Mesodermal cell (in vitro differentiated cells): ENCODE measurements around the gene BPIFB6.

Source experiments
- H3K27ac ChIP-seq: 2 replicates; pipeline ENCODE4 v1.7.0; 2013; ENCODE audit warnings: mild to moderate bottlenecking, low read depth, low read length, moderate library complexity; ENCODE audit not compliant: severe bottlenecking
- H3K36me3 ChIP-seq: 2 replicates; pipeline ENCODE4 v1.7.1; 2013; ENCODE audit warnings: mild to moderate bottlenecking, low read length, moderate library complexity; ENCODE audit not compliant: control insufficient read depth, insufficient read depth
- H3K4me1 ChIP-seq: one replicate; pipeline ENCODE4 v1.7.1; 2013; ENCODE audit warnings: mild to moderate bottlenecking, low read length; ENCODE audit not compliant: insufficient read depth, control insufficient read depth, poor library complexity, severe bottlenecking
- H3K4me3 ChIP-seq: 2 replicates; pipeline ENCODE4 v1.7.0; 2013; ENCODE audit warnings: low read length, control low read depth, mild to moderate bottlenecking; ENCODE audit not compliant: insufficient read depth, poor library complexity, severe bottlenecking; ENCODE audit errors: extremely low read depth
- H3K9me3 ChIP-seq: 2 replicates; pipeline ENCODE4 v1.7.1; 2013; ENCODE audit warnings: mild to moderate bottlenecking, low read length, moderate library complexity; ENCODE audit not compliant: control insufficient read depth
- WGBS, 2 experiments: methylation state at CpG; one replicate each; pipeline ENCODE4 v1.1.5; 2013; ENCODE audit warnings: missing lambda C conversion rate in 2 of 2; ENCODE audit not compliant: insufficient coverage in 2 of 2; 5-methylcytosine and 5-hydroxymethylcytosine counted together

Gene BPIFB6

DNA sequence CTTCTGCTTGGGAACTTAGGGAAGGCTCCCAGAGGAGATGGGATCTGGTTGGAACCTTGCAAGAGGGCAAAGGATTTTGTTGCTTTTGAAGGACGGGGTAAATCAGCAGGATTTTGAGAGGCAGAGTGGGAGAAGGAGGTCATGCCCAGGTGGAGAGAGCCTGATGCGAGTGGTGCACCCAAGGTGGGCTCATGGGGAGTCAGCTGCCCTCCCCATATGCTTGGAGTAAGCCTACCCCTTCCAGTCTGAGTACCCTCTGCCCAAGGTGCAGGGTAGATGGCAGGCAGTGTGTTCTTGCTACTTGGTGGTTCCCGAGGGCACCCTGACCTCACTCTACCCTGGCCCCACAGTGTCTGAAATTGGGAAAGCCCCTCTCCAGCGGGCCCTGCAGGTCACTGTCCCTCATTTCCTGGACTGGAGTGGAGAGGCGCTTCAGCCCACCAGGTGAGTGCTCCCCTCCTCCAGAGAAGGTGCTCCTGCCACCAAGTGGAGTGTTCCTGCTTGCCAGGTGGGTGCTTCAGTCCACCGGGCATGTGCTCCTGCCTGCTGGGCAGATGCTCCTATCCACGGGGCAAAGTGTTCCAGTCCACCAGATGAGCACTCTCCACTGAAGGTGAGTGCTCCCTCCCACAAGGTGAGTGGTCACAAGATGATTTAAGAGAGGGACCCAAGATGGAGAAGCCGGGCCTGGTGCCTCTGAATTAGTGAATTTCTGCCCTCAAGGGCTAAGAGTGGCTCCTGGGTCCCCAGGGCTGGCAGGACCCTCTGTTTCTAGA is 20.6 kb upstream of the BPIFB6 start:
- no peaks in the 10 kb centered on the region for H3K4me1 ChIP-seq
- no peaks in the 10 kb centered on the region for H3K36me3 ChIP-seq
- no peak overlapping the region for H3K27ac ChIP-seq
- no peaks in the 10 kb centered on the region for H3K9me3 ChIP-seq
- no peak overlapping the region for H3K4me3 ChIP-seq
- WGBS, 2 experiments: 83 to 95% methylated on average over 7 to 8 of the region's 8 CpGs

GRCh38 chr20:33012327-33013189 is 18.9 kb upstream of the BPIFB6 start:
- Histone ChIP-seq H3K27ac (no peak overlapping the region), H3K4me1 (no peaks in the 10 kb centered on the region)
- 89 to 90% methylated on average over 9 to 13 of the region's 15 CpGs for WGBS, 2 experiments

DNA sequence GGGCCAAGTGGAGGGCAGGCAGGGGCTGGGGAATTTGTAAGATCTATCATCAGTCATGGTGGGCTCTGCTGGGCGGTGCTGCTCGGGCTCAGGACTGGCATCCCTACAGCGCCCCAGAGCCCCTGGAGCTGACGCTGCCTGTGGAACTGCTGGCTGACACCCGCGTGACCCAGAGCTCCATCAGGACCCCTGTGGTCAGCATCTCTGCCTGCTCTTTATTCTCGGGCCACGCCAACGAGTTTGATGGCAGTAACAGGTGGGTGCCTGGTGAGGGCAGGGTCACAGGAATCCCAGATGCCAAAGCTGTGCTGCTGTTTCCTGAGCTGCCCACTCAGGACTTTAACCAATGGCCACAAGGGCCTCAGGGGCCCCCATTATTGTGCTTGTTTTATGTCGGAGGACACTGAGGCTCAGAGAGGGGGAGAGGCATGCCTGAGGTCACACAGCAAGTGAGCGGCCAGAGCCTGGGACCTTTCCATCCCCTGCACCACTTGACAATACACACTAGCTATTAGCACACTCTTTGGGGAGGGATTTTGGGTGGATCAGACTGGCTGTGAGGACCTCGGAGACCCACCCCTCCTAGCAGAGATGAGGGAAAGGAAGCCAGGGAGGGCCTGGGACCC is 17.6 kb upstream of the BPIFB6 start:
- WGBS, 2 experiments: 86 to 92% methylated on average over 6 to 9 of the region's 12 CpGs
- Histone ChIP-seq H3K4me3 (no peak overlapping the region), H3K9me3 (no peaks in the 10 kb centered on the region), H3K4me1 (no peaks in the 10 kb centered on the region), H3K27ac (no peak overlapping the region), H3K36me3 (no peaks in the 10 kb centered on the region)

More at GRCh38 chr20:33012327-33013189, 18.9 kb upstream of the BPIFB6 start:
- no peaks in the 10 kb centered on the region for H3K36me3 ChIP-seq
- no peak overlapping the region for H3K4me3 ChIP-seq
- H3K9me3 ChIP-seq: no peaks in the 10 kb centered on the region

- no peaks in the 10 kb centered on the region for H3K36me3 ChIP-seq
- 43 to 45% methylated on average over 11 to 14 of the region's 16 CpGs for whole genome bisulfite sequencing, 2 experiments
- H3K27ac ChIP-seq: no peak overlapping the region
- no peaks in the 10 kb centered on the region for H3K4me1 ChIP-seq
- H3K4me3 ChIP-seq: no peak overlapping the region
- no peaks in the 10 kb centered on the region for H3K9me3 ChIP-seq
These were observed 16.9 kb upstream of the BPIFB6 start for GRCh38 chr20:33014336-33015113.

DNA sequence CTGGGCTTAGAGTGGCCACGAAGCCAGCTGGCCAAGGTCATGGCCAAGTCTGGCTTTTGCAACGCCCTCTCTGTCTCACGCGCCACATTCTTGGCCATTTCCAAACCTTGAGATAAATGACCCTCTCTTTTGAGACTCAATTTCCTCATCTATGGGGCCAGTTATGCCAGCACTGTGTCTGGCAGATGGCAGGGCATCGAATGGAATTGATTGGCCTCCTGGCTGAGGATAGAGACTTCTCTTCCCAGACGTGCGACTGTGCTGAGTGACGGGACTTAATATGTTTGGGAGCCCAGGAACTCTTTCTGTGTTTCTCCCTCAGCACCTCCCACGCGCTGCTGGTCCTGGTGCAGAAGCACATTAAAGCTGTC is 16.3 kb upstream of the BPIFB6 start:
- H3K36me3 ChIP-seq: no peaks in the 10 kb centered on the region
- H3K9me3 ChIP-seq: no peaks in the 10 kb centered on the region
- 90 to 92% methylated on average over 7 to 9 of the region's 10 CpGs for WGBS, 2 experiments
- H3K4me3 ChIP-seq: no peak overlapping the region
- H3K27ac ChIP-seq: no peak overlapping the region
- no peaks in the 10 kb centered on the region for H3K4me1 ChIP-seq

GRCh38 chr20:33015700-33016580 is 15.5 kb upstream of the BPIFB6 start:
- Histone ChIP-seq H3K4me1 (no peaks in the 10 kb centered on the region), H3K4me3 (no peak overlapping the region), H3K9me3 (no peaks in the 10 kb centered on the region), H3K36me3 (no peaks in the 10 kb centered on the region), H3K27ac (no peak overlapping the region)
- 84 to 96% methylated on average over 9 to 10 of the region's 15 CpGs for WGBS, 2 experiments

DNA sequence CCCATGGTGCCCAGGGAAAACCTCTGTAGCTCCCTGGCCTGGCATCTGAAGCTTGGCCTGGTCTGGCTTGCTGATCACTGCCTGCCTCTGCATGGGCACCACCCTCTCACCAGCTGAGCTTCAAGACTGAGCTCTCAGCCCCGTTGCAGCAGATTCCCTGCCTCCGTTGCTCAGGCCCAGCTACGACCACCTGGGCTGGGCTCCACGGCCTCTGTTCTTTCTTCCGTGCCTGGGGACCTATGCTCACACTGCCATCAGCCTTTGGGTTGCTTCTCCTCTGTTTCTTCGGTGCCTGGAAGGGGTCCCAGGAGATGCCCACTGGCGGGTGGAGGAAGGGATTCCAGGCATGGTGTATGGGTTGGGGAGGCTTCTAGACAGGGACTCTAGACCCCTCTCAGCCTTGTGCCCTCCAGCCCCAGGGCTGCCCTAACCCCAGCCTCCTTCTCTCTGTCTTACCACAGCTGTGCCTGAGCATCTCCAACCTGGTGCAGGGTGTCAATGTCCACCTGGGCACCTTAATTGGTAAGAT is 14.8 kb upstream of the BPIFB6 start:
- H3K4me1 ChIP-seq: no peaks in the 10 kb centered on the region
- 91% methylated on average over 5 to 6 of the region's 7 CpGs for WGBS, 2 experiments
- no peak overlapping the region for H3K27ac ChIP-seq
- H3K4me3 ChIP-seq: no peak overlapping the region
- no peaks in the 10 kb centered on the region for H3K9me3 ChIP-seq
- no peaks in the 10 kb centered on the region for H3K36me3 ChIP-seq

DNA sequence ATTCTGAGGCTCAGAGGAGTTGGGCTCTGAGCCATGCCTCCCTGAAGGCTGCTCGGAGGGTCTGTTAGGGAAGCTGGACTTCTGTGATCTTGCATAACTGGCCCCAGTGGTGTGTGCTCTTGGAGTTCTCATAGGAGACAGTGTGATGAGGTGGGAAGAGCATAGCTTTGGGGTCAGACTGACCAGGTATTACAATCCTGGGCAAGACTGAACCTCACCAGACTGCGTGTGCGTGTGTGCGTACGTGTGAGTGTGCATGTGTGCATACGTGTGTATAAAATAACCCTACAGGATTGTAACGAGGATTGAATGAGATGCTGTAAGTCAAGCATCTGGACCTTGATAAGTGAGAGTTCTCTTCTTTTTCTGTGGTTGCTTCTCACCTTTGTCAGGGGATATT is 13.9 kb upstream of the BPIFB6 start:
- no peaks in the 10 kb centered on the region for H3K36me3 ChIP-seq
- H3K27ac ChIP-seq: no peak overlapping the region
- 95 to 96% methylated on average over 6 to 7 of the region's 7 CpGs for whole genome bisulfite sequencing, 2 experiments
- H3K4me1 ChIP-seq: no peaks in the 10 kb centered on the region
- H3K4me3 ChIP-seq: no peak overlapping the region
- H3K9me3 ChIP-seq: no peaks in the 10 kb centered on the region

- Histone ChIP-seq H3K27ac (no peak overlapping the region), H3K36me3 (no peaks in the 10 kb centered on the region), H3K4me1 (no peaks in the 10 kb centered on the region), H3K4me3 (no peak overlapping the region), H3K9me3 (no peaks in the 10 kb centered on the region)
- WGBS, 2 experiments: 88 to 95% methylated on average over 9 to 13 of the region's 14 CpGs
These were observed 13.1 kb upstream of the BPIFB6 start for GRCh38 chr20:33018169-33018931.
